ENCODE measurements around the gene SCAF11. TPM values are rescaled to one million over a fixed set of nuclear protein-coding genes. Genes with fewer than 3 reads are reported as not detected.

Gene SCAF11
- total RNA-seq, 4 donors from 2014 or later: 56.7 to 181 (median 101) TPM

DNA sequence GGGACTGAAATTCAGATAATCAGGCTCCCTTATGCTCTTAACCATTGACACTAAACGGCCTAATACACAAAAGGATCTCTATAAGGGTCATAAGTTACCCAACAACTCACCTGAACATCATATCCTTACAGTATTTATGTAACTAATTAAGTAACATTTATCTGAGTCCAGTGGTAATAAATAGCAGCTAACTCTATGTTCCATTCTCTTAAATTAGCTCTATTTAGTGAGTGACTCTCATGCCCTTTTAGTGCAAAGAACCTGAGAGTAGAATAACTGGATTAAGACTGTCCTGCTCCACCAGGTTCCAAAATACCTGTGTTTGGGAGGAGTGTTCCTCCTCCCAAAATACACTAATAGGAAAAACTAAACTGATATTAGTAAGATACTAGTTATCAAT is 9.8 kb downstream of the SCAF11 start:
- H3K9me3 ChIP-seq: no peaks in the 10 kb centered on the region
- no peaks in the 10 kb centered on the region for H3K36me3 ChIP-seq
- no peak for DNase-seq
- H3K4me1 ChIP-seq: peaks cover 44 to 87% (median 48%) of the 10 kb centered on the region in 4 donors
- TF ChIP-seq EP300 (IDR thresholded peaks at IDR 0.05; ENCODE audit: low read depth) (no peak), POLR2AphosphoS5 (IDR thresholded peaks at IDR 0.05) (no peak), POLR2A (IDR thresholded peaks at IDR 0.05) (no peak)
- in situ Hi-C loops (cut with MboI; ENCODE audit: low pct_ligation_motif_present in 1 of 4, low pct_unique_long_range_greater_than_20kb in 1 of 4, low sequenced_read_pairs in 3 of 4) (no loop called here), intact Hi-C loops (cut with DNase I; ENCODE audit: low total_unique reads) (no loop called here)
- no peak overlapping the region for H3K4me3 ChIP-seq
- no peaks in the 10 kb centered on the region for H3K27me3 ChIP-seq
- no peak overlapping the region for H3K27ac ChIP-seq
- 60 to 62% methylated on average over 1 of the region's 1 CpG for WGBS, 2 donors (ENCODE audit: low coverage in 1 of 2)

GRCh38 chr12:45978108-45978507 is 12.3 kb downstream of the SCAF11 start:
- H3K4me3 ChIP-seq: no peak overlapping the region
- TF ChIP-seq, protein P1, sequence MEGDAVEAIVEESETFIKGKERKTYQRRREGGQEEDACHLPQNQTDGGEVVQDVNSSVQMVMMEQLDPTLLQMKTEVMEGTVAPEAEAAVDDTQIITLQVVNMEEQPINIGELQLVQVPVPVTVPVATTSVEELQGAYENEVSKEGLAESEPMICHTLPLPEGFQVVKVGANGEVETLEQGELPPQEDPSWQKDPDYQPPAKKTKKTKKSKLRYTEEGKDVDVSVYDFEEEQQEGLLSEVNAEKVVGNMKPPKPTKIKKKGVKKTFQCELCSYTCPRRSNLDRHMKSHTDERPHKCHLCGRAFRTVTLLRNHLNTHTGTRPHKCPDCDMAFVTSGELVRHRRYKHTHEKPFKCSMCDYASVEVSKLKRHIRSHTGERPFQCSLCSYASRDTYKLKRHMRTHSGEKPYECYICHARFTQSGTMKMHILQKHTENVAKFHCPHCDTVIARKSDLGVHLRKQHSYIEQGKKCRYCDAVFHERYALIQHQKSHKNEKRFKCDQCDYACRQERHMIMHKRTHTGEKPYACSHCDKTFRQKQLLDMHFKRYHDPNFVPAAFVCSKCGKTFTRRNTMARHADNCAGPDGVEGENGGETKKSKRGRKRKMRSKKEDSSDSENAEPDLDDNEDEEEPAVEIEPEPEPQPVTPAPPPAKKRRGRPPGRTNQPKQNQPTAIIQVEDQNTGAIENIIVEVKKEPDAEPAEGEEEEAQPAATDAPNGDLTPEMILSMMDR (IDR thresholded peaks at IDR 0.05): no peak
- TF ChIP-seq POLR2AphosphoS5 (IDR thresholded peaks at IDR 0.05) (no peak), POLR2A (IDR thresholded peaks at IDR 0.05) (no peak), EP300 (IDR thresholded peaks at IDR 0.05; ENCODE audit: low read depth) (no peak)
- in situ Hi-C loops (cut with MboI; ENCODE audit: low pct_ligation_motif_present in 1 of 4, low pct_unique_long_range_greater_than_20kb in 1 of 4, low sequenced_read_pairs in 3 of 4) (no loop called here), intact Hi-C loops (cut with DNase I; ENCODE audit: low total_unique reads) (no loop called here)
- H3K27me3 ChIP-seq: no peaks in the 10 kb centered on the region
- no peaks in the 10 kb centered on the region for H3K9me3 ChIP-seq
- no peak overlapping the region for H3K27ac ChIP-seq
- peaks cover 45 to 76% (median 59%) of the 10 kb centered on the region in 4 donors for H3K4me1 ChIP-seq
- no peaks in the 10 kb centered on the region for H3K36me3 ChIP-seq
- no peak for DNase-seq
- WGBS, 2 donors (ENCODE audit: low coverage in 1 of 2): 72 to 89% methylated on average over 2 of the region's 2 CpGs

GRCh38 chr12:45977620-45978019 is 12.8 kb downstream of the SCAF11 start:
- no peaks in the 10 kb centered on the region for H3K36me3 ChIP-seq
- H3K9me3 ChIP-seq: no peaks in the 10 kb centered on the region
- TF ChIP-seq, protein P1 (IDR thresholded peaks at IDR 0.05): no peak
- TF ChIP-seq EP300 (IDR thresholded peaks at IDR 0.05; ENCODE audit: low read depth) (no peak), POLR2A (IDR thresholded peaks at IDR 0.05) (no peak)
- H3K27me3 ChIP-seq: no peaks in the 10 kb centered on the region
- peaks cover 45 to 78% (median 58%) of the 10 kb centered on the region in 4 donors for H3K4me1 ChIP-seq
- in situ Hi-C loops (cut with MboI; ENCODE audit: low pct_ligation_motif_present in 1 of 4, low pct_unique_long_range_greater_than_20kb in 1 of 4, low sequenced_read_pairs in 3 of 4): no loop called here
- intact Hi-C loops (cut with DNase I; ENCODE audit: low total_unique reads): no loop called here
- no peak for DNase-seq
- H3K4me3 ChIP-seq: no peak overlapping the region
- no peak overlapping the region for H3K27ac ChIP-seq

DNA sequence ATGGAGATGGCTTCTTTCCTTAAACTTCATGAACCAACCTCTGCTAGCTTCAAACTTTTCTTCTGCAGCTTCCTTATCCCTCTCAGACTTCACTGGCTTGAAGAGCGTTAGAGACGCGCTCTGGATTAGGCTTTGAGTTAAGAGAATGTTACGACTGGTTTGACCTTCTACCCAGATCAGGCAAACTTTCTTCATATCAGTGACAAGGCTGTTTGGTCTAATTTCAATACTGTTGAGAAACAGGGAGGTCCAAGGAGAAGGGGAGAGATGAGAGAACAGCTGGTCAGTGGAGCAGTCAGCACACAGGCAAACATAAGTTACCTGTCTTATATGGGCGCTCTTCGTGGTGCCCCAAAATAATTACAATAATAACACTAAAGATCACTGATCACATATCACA is 14.9 kb downstream of the SCAF11 start:
- Histone ChIP-seq H3K9me3 (no peaks in the 10 kb centered on the region), H3K27me3 (no peaks in the 10 kb centered on the region), H3K4me3 (no peak overlapping the region), H3K4me1 (peaks cover 30 to 67% (median 43%) of the 10 kb centered on the region in 4 donors), H3K36me3 (no peaks in the 10 kb centered on the region), H3K27ac (no peak overlapping the region)
- TF ChIP-seq EP300 (IDR thresholded peaks at IDR 0.05; ENCODE audit: low read depth): no peak
- no peak for TF ChIP-seq POLR2AphosphoS5 (IDR thresholded peaks at IDR 0.05)
- TF ChIP-seq, protein P1 (IDR thresholded peaks at IDR 0.05): no peak
- TF ChIP-seq POLR2A (IDR thresholded peaks at IDR 0.05): no peak
- 88 to 92% methylated on average over 4 to 6 of the region's 6 CpGs for WGBS, 2 donors (ENCODE audit: low coverage in 1 of 2)
- no peak for DNase-seq
- in situ Hi-C loops (cut with MboI; ENCODE audit: low pct_ligation_motif_present in 1 of 4, low pct_unique_long_range_greater_than_20kb in 1 of 4, low sequenced_read_pairs in 3 of 4): no loop called here
- intact Hi-C loops (cut with DNase I; ENCODE audit: low total_unique reads): no loop called here

DNA sequence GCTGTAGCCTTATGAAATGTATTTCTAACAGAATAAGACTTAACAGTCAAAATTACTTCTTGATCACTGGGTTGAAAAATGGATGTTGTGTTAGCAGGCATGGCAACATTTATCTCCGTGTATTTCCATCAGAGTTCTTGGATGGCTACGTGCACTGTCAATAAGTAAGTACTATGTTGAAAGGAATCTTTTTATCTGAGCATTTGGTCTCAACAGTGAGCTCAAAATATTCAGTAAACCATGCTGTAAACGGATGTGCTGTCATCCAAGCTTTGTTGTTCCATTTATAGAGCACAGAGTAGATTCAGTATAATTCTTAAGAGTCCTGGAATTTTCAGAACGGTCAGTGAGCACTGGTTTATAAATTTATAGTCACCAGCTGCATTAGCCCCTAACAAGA is 15.5 kb downstream of the SCAF11 start:
- Histone ChIP-seq H3K27ac (no peak overlapping the region), H3K36me3 (no peaks in the 10 kb centered on the region), H3K9me3 (no peaks in the 10 kb centered on the region), H3K4me3 (no peak overlapping the region), H3K4me1 (peaks cover 25 to 60% (median 36%) of the 10 kb centered on the region in 4 donors), H3K27me3 (no peaks in the 10 kb centered on the region)
- intact Hi-C loops (cut with DNase I; ENCODE audit: low total_unique reads) (no loop called here), in situ Hi-C loops (cut with MboI; ENCODE audit: low pct_ligation_motif_present in 1 of 4, low pct_unique_long_range_greater_than_20kb in 1 of 4, low sequenced_read_pairs in 3 of 4) (no loop called here)
- WGBS, 2 donors (ENCODE audit: low coverage in 1 of 2): 57 to 80% methylated on average over 4 of the region's 4 CpGs
- DNase-seq: no peak
- TF ChIP-seq POLR2AphosphoS5 (IDR thresholded peaks at IDR 0.05): no peak
- TF ChIP-seq, protein P1 (IDR thresholded peaks at IDR 0.05): no peak
- TF ChIP-seq POLR2A (IDR thresholded peaks at IDR 0.05): no peak
- no peak for TF ChIP-seq EP300 (IDR thresholded peaks at IDR 0.05; ENCODE audit: low read depth)

All from transverse colon (tissue), 4 donors.